HEK293T (cell line): ENCODE data around the gene BMP8A.
"Not testable (repeated sequence)": the region's sequence is repeated elsewhere in the genome, so short reads cannot be mapped to it uniquely, and the experiment has no call there.

ENCODE experiments used
- ARNT ChIP-seq: fragments of 450-650 bp; IDR thresholded peaks from 2 replicates; pipeline ENCODE4 v1.6.1; 2017; ENCODE audit warnings: mild to moderate bottlenecking
- BHLHE40 ChIP-seq: fragments of 450-650 bp; IDR thresholded peaks from 2 replicates; pipeline ENCODE4 v1.6.1; 2016; ENCODE audit warnings: mild to moderate bottlenecking, moderate library complexity, borderline replicate concordance
- FOXM1 ChIP-seq: fragments of 450-650 bp; IDR thresholded peaks from 2 replicates; pipeline ENCODE4 v1.6.1; 2017; ENCODE audit warnings: mild to moderate bottlenecking, borderline replicate concordance
- HDGF ChIP-seq: fragments of 450-650 bp; IDR thresholded peaks from 2 replicates; pipeline ENCODE4 v1.6.1; 2017; ENCODE audit warnings: antibody characterized with exemption, borderline replicate concordance
- L3MBTL2 ChIP-seq: fragments of 450-650 bp; conservative IDR thresholded peaks from 2 replicates; pipeline ENCODE4 v1.6.1; 2016; ENCODE audit warnings: mild to moderate bottlenecking
- NFRKB ChIP-seq: fragments of 450-650 bp; IDR thresholded peaks from 2 replicates; pipeline ENCODE4 v1.6.1; 2016; ENCODE audit warnings: mild to moderate bottlenecking, moderate library complexity
- SP1 ChIP-seq: fragments of 450-650 bp; IDR thresholded peaks from 2 replicates; pipeline ENCODE4 v1.6.1; 2017
- TARDBP ChIP-seq: fragments of 450-650 bp; IDR thresholded peaks from 2 replicates; pipeline ENCODE4 v1.6.1; 2016
- ZNF384 ChIP-seq: fragments of 450-650 bp; IDR thresholded peaks from 2 replicates; pipeline ENCODE4 v1.6.1; 2016
- TF ChIP-seq, protein P1 (sequence below): fragments of 450-650 bp; IDR thresholded peaks from 2 replicates; pipeline ENCODE4 v1.6.1; 2016

DNA sequence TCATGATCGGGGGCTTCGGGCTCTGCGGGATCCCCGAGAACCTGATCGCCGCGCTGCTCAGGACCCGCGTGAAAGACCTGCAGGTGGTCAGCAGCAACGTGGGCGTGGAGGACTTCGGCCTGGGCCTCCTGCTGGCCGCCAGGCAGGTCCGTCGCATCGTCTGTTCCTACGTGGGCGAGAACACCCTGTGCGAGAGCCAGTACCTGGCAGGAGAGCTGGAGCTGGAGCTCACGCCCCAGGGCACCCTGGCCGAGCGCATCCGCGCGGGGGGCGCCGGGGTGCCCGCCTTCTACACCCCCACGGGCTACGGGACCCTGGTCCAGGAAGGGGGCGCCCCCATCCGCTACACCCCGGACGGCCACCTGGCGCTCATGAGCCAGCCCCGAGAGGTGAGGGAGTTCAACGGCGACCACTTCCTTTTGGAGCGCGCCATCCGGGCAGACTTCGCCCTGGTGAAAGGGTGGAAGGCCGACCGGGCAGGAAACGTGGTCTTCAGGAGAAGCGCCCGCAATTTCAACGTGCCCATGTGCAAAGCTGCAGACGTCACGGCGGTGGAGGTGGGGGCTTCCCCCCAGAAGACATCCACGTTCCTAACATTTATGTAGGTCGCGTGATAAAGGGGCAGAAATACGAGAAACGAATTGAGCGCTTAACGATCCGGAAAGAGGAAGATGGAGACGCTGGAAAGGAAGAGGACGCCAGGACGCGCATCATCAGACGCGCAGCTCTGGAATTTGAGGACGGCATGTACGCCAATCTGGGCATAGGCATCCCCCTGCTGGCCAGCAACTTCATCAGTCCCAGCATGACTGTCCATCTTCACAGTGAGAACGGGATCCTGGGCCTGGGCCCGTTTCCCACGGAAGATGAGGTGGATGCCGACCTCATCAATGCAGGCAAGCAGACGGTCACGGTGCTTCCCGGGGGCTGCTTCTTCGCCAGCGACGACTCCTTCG, 24.0 kb downstream of the BMP8A start:
- TF ChIP-seq ARNT, TARDBP, FOXM1, SP1, BHLHE40, L3MBTL2, NFRKB, HDGF, ZNF384: not testable (repeated sequence)
- TF ChIP-seq, protein P1, sequence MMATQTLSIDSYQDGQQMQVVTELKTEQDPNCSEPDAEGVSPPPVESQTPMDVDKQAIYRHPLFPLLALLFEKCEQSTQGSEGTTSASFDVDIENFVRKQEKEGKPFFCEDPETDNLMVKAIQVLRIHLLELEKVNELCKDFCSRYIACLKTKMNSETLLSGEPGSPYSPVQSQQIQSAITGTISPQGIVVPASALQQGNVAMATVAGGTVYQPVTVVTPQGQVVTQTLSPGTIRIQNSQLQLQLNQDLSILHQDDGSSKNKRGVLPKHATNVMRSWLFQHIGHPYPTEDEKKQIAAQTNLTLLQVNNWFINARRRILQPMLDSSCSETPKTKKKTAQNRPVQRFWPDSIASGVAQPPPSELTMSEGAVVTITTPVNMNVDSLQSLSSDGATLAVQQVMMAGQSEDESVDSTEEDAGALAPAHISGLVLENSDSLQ, result not testable (repeated sequence)
